A673 (cell line): ENCODE results near the gene ADARB2. TPM values are rescaled to one million over a fixed set of nuclear protein-coding genes. Genes with fewer than 3 reads are reported as not detected.

Source experiments
- BruUV-seq: library from RNA; stranded (reverse); fragments of 400-500 nt; replicated peaks from 2 replicates; lab custom pipeline; 2021; lab: Mats Ljungman, UMichigan
- CTCF ChIA-PET: fragments of 300-600 bp; sonication (Branson Sonifier 250); formaldehyde crosslinking; loops from one replicate; lab custom pipeline; 2022; ENCODE audit warnings: antibody characterized with exemption; lab: Charles Lee
- POLR2A ChIA-PET: fragments of 300-600 bp; sonication (Branson Sonifier 250); formaldehyde crosslinking; loops from one replicate; lab custom pipeline; 2022; ENCODE audit warnings: antibody characterized with exemption; ENCODE audit not compliant: low non-redundant PET; lab: Charles Lee
- DNase-seq: peaks from one replicate; pipeline ENCODE4 v3.0.0-alpha.2; 2015; ENCODE audit warnings: low spot score
- H3K27ac ChIP-seq: fragments of 200-600 bp; sonication (generic); 2 replicates; pipeline ENCODE4 v1.5.1; 2016; ENCODE audit warnings: mixed run types, low read depth, mild to moderate bottlenecking, mixed read lengths, antibody characterized with exemption, low read length; ENCODE audit not compliant: poor library complexity, severe bottlenecking
- H3K27me3 ChIP-seq: fragments of 200-600 bp; sonication (generic); replicated peaks from 2 replicates; pipeline ENCODE4 v1.6.1; 2017; ENCODE audit warnings: mixed run types, low read depth, mild to moderate bottlenecking, mixed read lengths, antibody characterized with exemption, low read length; ENCODE audit not compliant: insufficient read depth, poor library complexity
- H3K36me3 ChIP-seq: fragments of 200-600 bp; sonication (generic); 2 replicates; pipeline ENCODE4 v1.6.1; 2016; ENCODE audit warnings: mixed run types, mild to moderate bottlenecking, mixed read lengths, antibody characterized with exemption, low read length; ENCODE audit not compliant: insufficient read depth, poor library complexity, severe bottlenecking
- H3K4me1 ChIP-seq: fragments of 200-600 bp; sonication (generic); 2 replicates; pipeline ENCODE4 v1.6.1; 2017; ENCODE audit warnings: mixed run types, mild to moderate bottlenecking, mixed read lengths, antibody characterized with exemption, low read length; ENCODE audit not compliant: insufficient read depth, poor library complexity, severe bottlenecking
- H3K4me3 ChIP-seq: fragments of 200-600 bp; sonication (generic); 2 replicates; pipeline ENCODE4 v1.5.1; 2016; ENCODE audit warnings: low read depth, mixed run types, mild to moderate bottlenecking, mixed read lengths, low read length; ENCODE audit not compliant: poor library complexity, severe bottlenecking
- H3K9me3 ChIP-seq: fragments of 200-600 bp; sonication (generic); 2 replicates; pipeline ENCODE4 v1.6.1; 2016; ENCODE audit warnings: mixed run types, low read depth, mild to moderate bottlenecking, mixed read lengths, antibody characterized with exemption, low read length; ENCODE audit not compliant: poor library complexity, severe bottlenecking
- EZH2 ChIP-seq: fragments of 200-600 bp; sonication (generic); IDR thresholded peaks from 2 replicates; pipeline ENCODE4 v1.6.1; 2017; ENCODE audit warnings: borderline replicate concordance, low read depth, mild to moderate bottlenecking, mixed read lengths, antibody characterized with exemption, low read length; ENCODE audit not compliant: poor library complexity, severe bottlenecking
- intact Hi-C: fragments of 100-400 bp; cut with micrococcal nuclease; formaldehyde crosslinking; loops from one replicate; pipeline ENCODE4 v1.10.0; 2022; ENCODE audit not compliant: unreplicated experiment
- total RNA-seq: library from RNA; stranded (reverse); gene quantifications from 2 replicates; pipeline ENCODE4 v1.2.3, GENCODE V29; 2021
- TF ChIP-seq, protein P1 (sequence below): fragments of 300-800, 200-600 bp; sonication (generic); conservative IDR thresholded peaks from 2 replicates; pipeline ENCODE4 v1.5.1; 2017; ENCODE audit warnings: low read depth, mild to moderate bottlenecking, antibody characterized with exemption, low read length, moderate library complexity, mixed read lengths

Gene ADARB2
- total RNA-seq, 1 experiment from 2014 or later = not detected

DNA sequence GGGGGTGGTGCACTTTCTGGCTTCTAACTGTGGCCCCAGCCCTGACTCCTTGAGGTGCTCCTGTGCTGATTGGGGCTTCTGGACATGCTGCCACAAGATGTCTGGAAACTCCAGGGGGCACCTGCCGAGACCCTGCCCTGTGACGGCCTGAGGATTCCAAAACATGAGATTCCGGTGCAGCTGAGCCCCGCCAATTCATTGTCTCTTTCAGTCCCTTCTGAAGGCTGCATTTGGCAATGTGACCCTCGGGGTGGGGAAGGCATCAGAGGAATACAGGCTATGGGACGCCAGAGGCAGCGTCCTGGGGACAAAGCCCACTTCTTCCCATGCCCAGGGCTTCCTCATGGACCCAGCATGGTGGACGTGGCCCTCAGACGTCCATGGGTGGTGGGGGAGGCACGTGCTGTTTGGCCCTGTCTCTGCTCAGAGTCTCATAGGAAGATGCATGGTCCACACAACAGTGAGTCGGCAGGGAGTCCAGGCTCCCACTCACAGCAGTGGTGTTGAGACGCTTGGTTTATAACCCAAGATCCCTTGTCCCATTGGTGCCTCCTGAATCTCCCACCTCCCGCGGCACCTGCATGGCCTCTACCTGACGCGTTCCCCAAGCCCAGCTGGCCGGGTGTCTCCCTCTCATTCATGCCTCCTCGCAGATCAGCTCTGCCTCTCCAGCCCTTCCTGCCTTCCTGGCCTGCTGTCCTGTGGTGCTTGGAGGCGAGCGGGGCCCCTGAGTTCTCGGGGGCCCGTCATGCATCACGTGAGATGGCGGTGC lies 551.2 kb downstream of the ADARB2 start:
- Histone ChIP-seq H3K27me3 (peaks cover 76% of the 10 kb centered on the region), H3K4me1 (no peaks in the 10 kb centered on the region), H3K4me3 (no peak overlapping the region), H3K9me3 (no peaks in the 10 kb centered on the region), H3K27ac (no peak overlapping the region), H3K36me3 (no peaks in the 10 kb centered on the region)
- BruUV-seq = no TSS peak
- TF ChIP-seq, protein P1, sequence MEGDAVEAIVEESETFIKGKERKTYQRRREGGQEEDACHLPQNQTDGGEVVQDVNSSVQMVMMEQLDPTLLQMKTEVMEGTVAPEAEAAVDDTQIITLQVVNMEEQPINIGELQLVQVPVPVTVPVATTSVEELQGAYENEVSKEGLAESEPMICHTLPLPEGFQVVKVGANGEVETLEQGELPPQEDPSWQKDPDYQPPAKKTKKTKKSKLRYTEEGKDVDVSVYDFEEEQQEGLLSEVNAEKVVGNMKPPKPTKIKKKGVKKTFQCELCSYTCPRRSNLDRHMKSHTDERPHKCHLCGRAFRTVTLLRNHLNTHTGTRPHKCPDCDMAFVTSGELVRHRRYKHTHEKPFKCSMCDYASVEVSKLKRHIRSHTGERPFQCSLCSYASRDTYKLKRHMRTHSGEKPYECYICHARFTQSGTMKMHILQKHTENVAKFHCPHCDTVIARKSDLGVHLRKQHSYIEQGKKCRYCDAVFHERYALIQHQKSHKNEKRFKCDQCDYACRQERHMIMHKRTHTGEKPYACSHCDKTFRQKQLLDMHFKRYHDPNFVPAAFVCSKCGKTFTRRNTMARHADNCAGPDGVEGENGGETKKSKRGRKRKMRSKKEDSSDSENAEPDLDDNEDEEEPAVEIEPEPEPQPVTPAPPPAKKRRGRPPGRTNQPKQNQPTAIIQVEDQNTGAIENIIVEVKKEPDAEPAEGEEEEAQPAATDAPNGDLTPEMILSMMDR = no peak
- TF ChIP-seq EZH2 = no peak
- POLR2A ChIA-PET = no interaction called here
- CTCF ChIA-PET = no interaction called here
- intact Hi-C loops = no loop called here
- no peak for DNase-seq

DNA sequence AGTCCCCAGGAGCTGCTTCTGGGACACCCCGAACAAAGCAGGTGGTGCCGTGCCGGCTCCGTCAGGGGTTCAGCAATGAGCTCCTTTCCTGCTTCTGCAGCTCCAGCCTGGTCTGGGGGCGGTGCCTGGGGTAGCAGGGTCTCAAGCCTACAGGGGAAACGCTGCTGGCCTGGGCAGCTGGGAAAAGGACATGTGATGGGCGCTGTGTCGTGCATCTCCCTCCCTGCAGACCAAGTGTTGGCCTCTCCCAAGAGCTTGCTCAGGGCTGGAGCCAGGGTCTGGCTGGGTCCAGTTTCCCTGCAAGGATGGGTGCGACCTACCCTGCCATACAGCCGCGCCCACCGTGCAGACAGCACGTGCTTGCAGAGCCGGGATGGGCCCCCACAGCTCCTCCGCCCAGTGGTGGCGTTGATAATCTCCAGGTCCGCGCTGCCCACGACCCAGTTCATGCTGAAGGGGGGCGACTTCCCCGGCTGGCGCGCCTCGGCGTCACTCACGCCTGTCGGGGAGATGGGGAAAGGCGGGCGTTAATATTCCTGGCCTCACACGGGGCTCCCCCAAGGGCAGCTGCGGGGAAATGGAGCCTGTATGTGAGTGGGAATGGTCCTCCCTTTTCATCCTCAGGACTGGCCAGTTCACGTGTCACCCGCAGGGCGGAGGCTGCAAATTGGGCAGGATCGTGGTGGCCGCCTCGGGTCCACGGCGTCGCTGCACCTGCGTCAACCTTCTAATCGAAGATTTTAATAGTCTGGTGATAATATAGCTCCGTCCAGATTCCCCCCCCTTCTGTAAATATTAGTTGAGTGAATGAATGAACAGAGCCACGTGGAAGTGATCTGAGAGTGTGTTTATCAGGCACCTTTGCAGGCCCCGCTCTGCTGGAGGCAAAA lies 552.5 kb downstream of the ADARB2 start:
- no peak overlapping the region for H3K27ac ChIP-seq
- DNase-seq = no peak
- H3K4me1 ChIP-seq = no peaks in the 10 kb centered on the region
- ChIA-PET CTCF (no interaction called here), POLR2A (no interaction called here)
- no peak overlapping the region for H3K4me3 ChIP-seq
- no peaks in the 10 kb centered on the region for H3K36me3 ChIP-seq
- intact Hi-C loops = no loop called here
- H3K27me3 ChIP-seq = peaks cover 77% of the 10 kb centered on the region
- no peaks in the 10 kb centered on the region for H3K9me3 ChIP-seq
- no peak for TF ChIP-seq EZH2
- TF ChIP-seq, protein P1 = no peak
- BruUV-seq = no TSS peak

DNA sequence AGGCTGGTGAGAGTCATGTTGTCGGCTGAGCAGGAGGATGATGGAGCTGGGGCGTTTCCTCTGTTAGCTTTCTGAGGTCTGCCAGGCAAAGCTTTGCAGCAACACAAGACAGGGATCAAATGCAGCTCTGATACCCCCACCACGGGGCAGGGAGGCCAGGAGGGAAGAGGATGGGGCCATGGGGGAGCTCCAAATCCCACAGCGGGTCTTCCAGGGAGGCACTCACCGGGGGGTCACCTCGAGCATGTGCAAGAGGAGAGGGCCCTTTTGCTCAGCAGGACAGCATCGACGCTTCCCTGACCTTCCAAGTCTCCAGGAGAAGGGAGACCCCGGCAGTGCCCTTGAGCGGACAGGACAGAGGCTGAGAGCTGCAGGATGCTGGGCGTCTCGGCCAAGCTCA lies 553.6 kb downstream of the ADARB2 start:
- H3K4me3 ChIP-seq = no peak overlapping the region
- H3K9me3 ChIP-seq = no peaks in the 10 kb centered on the region
- H3K27me3 ChIP-seq = peaks cover 76% of the 10 kb centered on the region
- no peak for TF ChIP-seq EZH2
- TF ChIP-seq, protein P1 = no peak
- no peak for DNase-seq
- H3K36me3 ChIP-seq = no peaks in the 10 kb centered on the region
- ChIA-PET POLR2A (no interaction called here), CTCF (no interaction called here)
- intact Hi-C loops = no loop called here
- no TSS peak for BruUV-seq
- H3K4me1 ChIP-seq = no peaks in the 10 kb centered on the region
- H3K27ac ChIP-seq = no peak overlapping the region
